GM21786 (cell line): ENCODE results near the gene HS1BP3.

Experiments used
- ATAC-seq: cut with Tn5 transposase; IDR thresholded peaks from one replicate; pipeline ENCODE4 v1.9.1; 2021; ENCODE audit not compliant: unreplicated experiment

The HS1BP3 gene

GRCh38 chr2:20631617-20632307 is 19.1 kb downstream of the HS1BP3 start:
- no peak for ATAC-seq

- ATAC-seq: no peak
These were observed 19.9 kb downstream of the HS1BP3 start for GRCh38 chr2:20630967-20631366.

GRCh38 chr2:20629581-20630171 is 21.2 kb downstream of the HS1BP3 start:
- no peak for ATAC-seq

GRCh38 chr2:20629181-20629580 is 21.7 kb downstream of the HS1BP3 start:
- no peak for ATAC-seq

GRCh38 chr2:20627712-20628380 is 23.1 kb downstream of the HS1BP3 start:
- ATAC-seq: no peak

- no peak for ATAC-seq
These were observed 24.0 kb downstream of the HS1BP3 start for GRCh38 chr2:20626698-20627513.

- no peak for ATAC-seq
These were observed 24.6 kb downstream of the HS1BP3 start for GRCh38 chr2:20626392-20626697.

- no peak for ATAC-seq
These were observed 25.2 kb downstream of the HS1BP3 start for GRCh38 chr2:20625491-20626391.

- no peak for ATAC-seq
These were observed 25.9 kb downstream of the HS1BP3 start for GRCh38 chr2:20624884-20625485.

GRCh38 chr2:20624156-20624883 is 26.6 kb downstream of the HS1BP3 start:
- ATAC-seq: no peak

GRCh38 chr2:20623741-20624155 is 27.1 kb downstream of the HS1BP3 start:
- ATAC-seq: no peak

GRCh38 chr2:20623241-20623640 is 27.7 kb downstream of the HS1BP3 start:
- no peak for ATAC-seq

- ATAC-seq: no peak
These were observed 28.2 kb downstream of the HS1BP3 start for GRCh38 chr2:20622731-20623130.

GRCh38 chr2:20622296-20622686 is 28.6 kb downstream of the HS1BP3 start:
- no peak for ATAC-seq

GRCh38 chr2:20621366-20622295 is 29.3 kb downstream of the HS1BP3 start:
- ATAC-seq: no peak

GRCh38 chr2:20620696-20621365 is 30.1 kb downstream of the HS1BP3 start:
- ATAC-seq: no peak

GRCh38 chr2:20620271-20620681 is 30.6 kb downstream of the HS1BP3 start:
- ATAC-seq: no peak

- no peak for ATAC-seq
These were observed 31.3 kb downstream of the HS1BP3 start for GRCh38 chr2:20619624-20620024.
